K562 (cell line): ENCODE data around the gene CSKMT. TPM values are rescaled to one million over a fixed set of nuclear protein-coding genes. Genes with fewer than 3 reads are reported as not detected.

Source experiments
- ETS2 ChIP-seq: IDR thresholded peaks from 2 replicates; pipeline ENCODE4 v1.6.1; 2016; ENCODE audit warnings: borderline replicate concordance, missing genetic modification characterization, mild to moderate bottlenecking, moderate library complexity, missing compliant biosample characterization; ENCODE audit not compliant: poor library complexity, severe bottlenecking
- FOXM1 ChIP-seq, 2 experiments: fragments of 450-650 bp in 1 of 2; sonication (generic) in 1 of 2; formaldehyde crosslinking in 1 of 2; IDR thresholded peaks; 2 replicates each; pipeline versions ENCODE4 v1.6.1 to v1.9.0; 2017 to 2022; ENCODE audit warnings: low read depth in 2 of 2, mild to moderate bottlenecking in 2 of 2, missing genetic modification reagents in 1 of 2, moderate library complexity in 1 of 2
- HEY1 ChIP-seq: fragments of 250-450 bp; sonication (Bioruptor Pico); IDR thresholded peaks from 2 replicates; pipeline ENCODE4 v1.5.0; 2020; ENCODE audit warnings: mild to moderate bottlenecking, moderate library complexity, borderline replicate concordance
- MEF2A ChIP-seq: IDR thresholded peaks from 2 replicates; pipeline ENCODE4 v1.6.1; 2011; ENCODE audit warnings: low read depth, mild to moderate bottlenecking, low read length, moderate library complexity; ENCODE audit not compliant: control insufficient read depth
- NR2C1 ChIP-seq, 2 experiments: fragments of 450-650 bp; IDR thresholded peaks; 2 replicates each; pipeline ENCODE4 v1.6.1; 2017; ENCODE audit warnings: mild to moderate bottlenecking in 2 of 2, antibody characterized with exemption in 1 of 2, inconsistent platforms in 1 of 2, missing compliant biosample characterization in 1 of 2, missing genetic modification characterization in 1 of 2
- TBL1XR1 ChIP-seq, 2 experiments: IDR thresholded peaks; 2 replicates each; pipeline ENCODE4 v1.6.1; 2012; ENCODE audit warnings: improper control_type of control experiment in 2 of 2, low read length in 2 of 2, mild to moderate bottlenecking in 1 of 2
- THAP7 ChIP-seq: fragments of 250-450 bp; sonication (Bioruptor Pico); IDR thresholded peaks from 2 replicates; pipeline ENCODE4 v1.5.0; 2021
- TOE1 ChIP-seq, 2 experiments: fragments of 450-650 bp in 1 of 2; sonication (generic) in 1 of 2; formaldehyde crosslinking in 1 of 2; IDR thresholded peaks; 2 replicates each; pipeline versions ENCODE4 v1.7.1 to v1.8.0; 2016 to 2022; ENCODE audit warnings: borderline replicate concordance in 2 of 2, mild to moderate bottlenecking in 2 of 2, antibody characterized with exemption in 1 of 2, inconsistent platforms in 1 of 2, low read depth in 1 of 2, missing genetic modification reagents in 1 of 2, moderate library complexity in 1 of 2
- XRCC3 ChIP-seq: fragments of 450-650 bp; IDR thresholded peaks from 2 replicates; pipeline ENCODE4 v1.6.1; 2017; ENCODE audit warnings: mild to moderate bottlenecking, moderate library complexity
- ZBTB11 ChIP-seq, 3 experiments: fragments of 200-800 bp in 1 of 3; fragments of 250-450 bp in 1 of 3; fragments of 450-650 bp in 1 of 3; sonication (Bioruptor Pico) in 1 of 3; sonication (Bioruptor generic) in 1 of 3; formaldehyde crosslinking in 1 of 3; IDR thresholded peaks; 2 replicates each; pipeline versions ENCODE4 v1.6.1 to v1.8.0; 2016 to 2022; ENCODE audit warnings: mild to moderate bottlenecking in 2 of 3, missing genetic modification characterization in 2 of 3, missing compliant biosample characterization in 1 of 3, moderate library complexity in 1 of 3
- ZNF398 ChIP-seq: fragments of 250-450 bp; sonication (Bioruptor Pico); IDR thresholded peaks from 2 replicates; pipeline ENCODE4 v1.8.0; 2021; ENCODE audit warnings: moderate library complexity, mild to moderate bottlenecking, inconsistent platforms
- ZNF696 ChIP-seq: fragments of 250-450 bp; sonication (Bioruptor Pico); conservative IDR thresholded peaks from 2 replicates; pipeline ENCODE4 v1.4.0; 2020; ENCODE audit warnings: mild to moderate bottlenecking, moderate library complexity
- ZNF764 ChIP-seq: fragments of 250-450 bp; sonication (Bioruptor Pico); IDR thresholded peaks from 2 replicates; pipeline ENCODE4 v1.4.0; 2020; ENCODE audit warnings: low read depth, mild to moderate bottlenecking, moderate library complexity
- ZZZ3 ChIP-seq: fragments of 450-650 bp; IDR thresholded peaks from 2 replicates; pipeline ENCODE4 v1.6.1; 2016; ENCODE audit warnings: antibody characterized with exemption, mild to moderate bottlenecking, moderate library complexity
- polyA plus RNA-seq, 8 experiments: library from polyadenylated mRNA; depleted of rRNA in 4 of 8; stranded (reverse) in 5 of 8; unstranded in 3 of 8; fragments of >200 nt; fragmentation: Nextera tagmentation in 2 of 8; fragmentation: Illumina TruSeq in 1 of 8; extraction: Ambion mirVana in 2 of 8; extraction: Trizol in 1 of 8; gene quantifications; 2 replicates each; pipeline versions ENCODE4 v1.2.1 to v1.2.3, GENCODE V29; 2011 to 2014; ENCODE audit warnings: inconsistent platforms in 1 of 8, missing spikeins in 1 of 8
- total RNA-seq, 7 experiments: library from RNA; depleted of rRNA in 6 of 7; stranded (reverse); fragments of >200 nt in 6 of 7; fragmentation: Illumina TruSeq in 2 of 7; extraction: Trizol in 2 of 7; gene quantifications; 2 replicates each; pipeline versions ENCODE4 v1.2.1 to v1.2.3, GENCODE V29; 2011 to 2021; ENCODE audit warnings: low replicate concordance in 1 of 7

CSKMT gene
- total and polyA plus RNA-seq, 9 of the 15 experiments (the other 6 are each of a cell fraction or from before 2014, with no cell fraction given), result 10.3 to 108 (median 27.2) TPM

GRCh38 chr11:62621567-62622470 lies 43.3 kb upstream of the CSKMT start, which contains the start of gene B3GAT3 (continued):
- TF ChIP-seq TOE1 (IDR thresholded peaks at IDR 0.05; ENCODE audit: borderline replicate concordance) (peak; percentile 65; the same call in 1 of the 2 replicates), TOE1 (CRISPR knock-in tag; IDR thresholded peaks at IDR 0.05; ENCODE audit: borderline replicate concordance, low read depth) (no peak), ZBTB11 (CRISPR knock-in tag; IDR thresholded peaks at IDR 0.05) (peak; percentile 88 to 98 (median 95)), HEY1 (CRISPR knock-in tag) (no peak), NR2C1 (IDR thresholded peaks at IDR 0.05) (peak; percentile 60; the same call in 1 of the 2 replicates), NR2C1 (tag; IDR thresholded peaks at IDR 0.05) (peak; percentile 67; the same call in 1 of the 2 replicates), ZNF764 (CRISPR knock-in tag) (no peak), FOXM1 (IDR thresholded peaks at IDR 0.05; ENCODE audit: low read depth) (no peak), FOXM1 (CRISPR knock-in tag; IDR thresholded peaks at IDR 0.05; ENCODE audit: low read depth) (no peak; the same call in 1 of the 2 replicates), TBL1XR1 (IDR thresholded peaks at IDR 0.05; ENCODE audit: low read length in 2 of 2) (no peak), XRCC3 (no peak), ZNF398 (no peak), MEF2A (no peak), ZZZ3 (0 out of 2 replicates have a peak, but pooled peaks have one; percentile 40), THAP7 (CRISPR knock-in tag) (no peak), ZNF696 (CRISPR knock-in tag) (no peak), ETS2 (tag) (no peak)
